Dendritic cell treated with granulocyte-macrophage colony-stimulating factor and Interleukin-4, amounts not matched to agents 40 ng/mL and 50 ng/mL, for 4 days (primary cell): ENCODE results near the gene WNT6.
A peak's percentile ranks its signal among the peaks of the same experiment; 100 is the strongest.

Source experiments
- H3K27ac Mint-ChIP-seq: one replicate; pipeline ENCODE4 v1.8.0; 2022; ENCODE audit warnings: mild to moderate bottlenecking, mixed read lengths
- H3K27me3 Mint-ChIP-seq: one replicate; pipeline ENCODE4 v1.8.0; 2022; ENCODE audit warnings: mild to moderate bottlenecking, mixed read lengths
- H3K36me3 Mint-ChIP-seq: one replicate; pipeline ENCODE4 v1.8.0; 2022; ENCODE audit warnings: low read depth, mixed read lengths
- H3K4me1 Mint-ChIP-seq: one replicate; pipeline ENCODE4 v1.8.0; 2022; ENCODE audit warnings: low read depth, mixed read lengths
- H3K4me3 Mint-ChIP-seq: one replicate; pipeline ENCODE4 v1.8.0; 2022; ENCODE audit warnings: mild to moderate bottlenecking, moderate library complexity, mixed read lengths
- H3K9me3 Mint-ChIP-seq: one replicate; pipeline ENCODE4 v1.8.0; 2022; ENCODE audit warnings: mixed read lengths
- intact Hi-C: fragments of 100-400 bp; cut with micrococcal nuclease; formaldehyde crosslinking; loops from one replicate; pipeline ENCODE4 v1.15.0; 2022

The WNT6 gene

DNA sequence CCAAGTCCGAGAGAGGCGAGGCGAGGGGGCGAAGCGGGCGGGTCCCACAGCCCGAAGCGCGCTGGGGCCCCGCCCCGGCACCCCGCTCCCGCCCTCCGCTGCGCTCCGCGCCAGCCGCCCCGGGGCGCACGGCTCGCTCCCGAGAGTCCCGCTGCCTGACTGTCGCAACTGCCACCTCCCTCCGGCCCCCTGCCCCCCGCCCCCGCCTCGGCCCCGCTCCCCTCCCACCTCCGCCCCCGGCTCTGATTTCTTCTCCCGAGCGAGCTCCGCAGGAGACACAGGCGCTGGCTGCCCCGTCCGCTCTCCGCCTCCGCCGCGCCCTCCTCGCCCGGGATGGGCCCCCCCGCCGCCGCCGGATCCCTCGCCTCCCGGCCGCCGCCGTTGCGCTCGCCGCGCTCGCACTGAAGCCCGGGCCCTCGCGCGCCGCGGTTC, at the start of gene WNT6:
Gene WNT6 (plus strand): TSS at position 250 of the 432 bp plus-strand sequence. CDS start 233 bp downstream, outside the sequence.
- Mint-ChIP-seq H3K36me3 (no peaks in the 10 kb centered on the region), H3K27me3 (peaks cover 92% of the 10 kb centered on the region), H3K27ac (no peak within 1 kb of the TSS), H3K4me1 (peaks cover 31% of the 10 kb centered on the region), H3K4me3 (peak within 1 kb of the TSS; percentile 57), H3K9me3 (no peaks in the 10 kb centered on the region)
- intact Hi-C loops = no loop called here

DNA sequence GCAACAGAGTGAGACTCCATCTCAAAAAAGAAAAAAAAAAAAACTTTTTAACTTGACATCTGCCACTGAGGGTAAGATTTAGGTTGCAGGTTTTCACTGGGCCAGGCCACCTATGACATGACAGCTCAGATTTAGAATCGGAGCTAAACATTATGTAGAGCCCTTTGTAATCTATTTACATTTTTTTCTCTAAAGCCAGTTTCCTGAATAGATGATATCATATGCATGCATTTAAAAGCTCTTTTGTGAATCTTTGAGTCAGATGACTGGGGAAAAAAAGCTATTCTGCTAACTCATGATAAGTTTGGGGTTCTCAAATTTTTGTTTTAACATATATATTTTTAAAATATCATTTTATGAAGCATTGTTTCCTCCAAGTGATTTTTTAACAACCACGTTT, 49.3 kb upstream of the WNT6 start:
- H3K4me1 Mint-ChIP-seq = peaks cover 35% of the 10 kb centered on the region
- no peak overlapping the region for H3K27ac Mint-ChIP-seq
- peaks cover 16% of the 10 kb centered on the region for H3K27me3 Mint-ChIP-seq
- peaks cover 3% of the 10 kb centered on the region for H3K9me3 Mint-ChIP-seq
- H3K4me3 Mint-ChIP-seq = no peak overlapping the region
- peaks cover 23% of the 10 kb centered on the region for H3K36me3 Mint-ChIP-seq
- intact Hi-C loops = no loop called here

DNA sequence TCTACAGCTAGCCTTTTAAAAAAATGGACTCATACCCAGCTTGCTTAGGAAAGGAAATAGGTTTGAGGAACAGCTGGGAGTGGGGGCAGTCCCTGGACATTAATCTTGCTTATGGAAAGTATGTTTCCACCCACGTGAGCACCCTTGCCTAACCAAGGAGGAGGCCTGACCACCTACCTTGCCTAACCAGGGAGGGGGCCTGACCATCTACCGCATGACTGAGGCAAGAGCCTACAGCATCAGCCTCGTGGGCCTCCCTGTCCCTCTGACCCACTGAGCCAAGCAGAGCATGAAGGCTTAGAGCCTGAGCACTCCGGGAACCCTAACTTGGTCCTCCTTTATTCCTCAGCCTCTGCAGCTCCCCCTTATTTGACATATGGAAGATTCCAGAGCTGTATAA, 48.2 kb upstream of the WNT6 start:
- no peak overlapping the region for H3K4me3 Mint-ChIP-seq
- no peak overlapping the region for H3K27ac Mint-ChIP-seq
- peaks cover 30% of the 10 kb centered on the region for H3K36me3 Mint-ChIP-seq
- peaks cover 27% of the 10 kb centered on the region for H3K4me1 Mint-ChIP-seq
- intact Hi-C loops = no loop called here
- no peaks in the 10 kb centered on the region for H3K9me3 Mint-ChIP-seq
- peaks cover 19% of the 10 kb centered on the region for H3K27me3 Mint-ChIP-seq

DNA sequence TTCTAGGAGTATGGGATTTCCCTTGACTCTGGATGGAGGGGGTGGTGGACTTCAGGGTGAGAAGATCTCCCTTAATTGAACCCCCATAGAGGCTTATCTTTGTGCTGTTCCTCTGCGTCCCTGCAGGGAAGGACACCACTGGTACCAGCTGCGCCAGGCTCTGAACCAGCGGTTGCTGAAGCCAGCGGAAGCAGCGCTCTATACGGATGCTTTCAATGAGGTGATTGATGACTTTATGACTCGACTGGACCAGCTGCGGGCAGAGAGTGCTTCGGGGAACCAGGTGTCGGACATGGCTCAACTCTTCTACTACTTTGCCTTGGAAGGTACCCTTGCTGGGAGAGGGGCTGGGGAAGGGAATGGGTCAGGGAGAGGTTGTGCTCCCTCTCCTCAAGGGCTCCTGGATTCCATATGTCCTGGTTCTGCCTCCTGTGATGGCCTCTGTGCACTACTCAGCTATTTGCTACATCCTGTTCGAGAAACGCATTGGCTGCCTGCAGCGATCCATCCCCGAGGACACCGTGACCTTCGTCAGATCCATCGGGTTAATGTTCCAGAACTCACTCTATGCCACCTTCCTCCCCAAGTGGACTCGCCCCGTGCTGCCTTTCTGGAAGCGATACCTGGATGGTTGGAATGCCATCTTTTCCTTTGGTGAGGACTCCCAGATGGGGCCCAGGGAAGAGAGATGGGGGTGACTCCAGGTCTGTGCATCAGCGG, 47.3 kb upstream of the WNT6 start:
- intact Hi-C loops = no loop called here
- no peak overlapping the region for H3K27ac Mint-ChIP-seq
- peaks cover 22% of the 10 kb centered on the region for H3K27me3 Mint-ChIP-seq
- peaks cover 35% of the 10 kb centered on the region for H3K36me3 Mint-ChIP-seq
- H3K4me1 Mint-ChIP-seq = peaks cover 32% of the 10 kb centered on the region
- no peak overlapping the region for H3K4me3 Mint-ChIP-seq
- no peaks in the 10 kb centered on the region for H3K9me3 Mint-ChIP-seq

DNA sequence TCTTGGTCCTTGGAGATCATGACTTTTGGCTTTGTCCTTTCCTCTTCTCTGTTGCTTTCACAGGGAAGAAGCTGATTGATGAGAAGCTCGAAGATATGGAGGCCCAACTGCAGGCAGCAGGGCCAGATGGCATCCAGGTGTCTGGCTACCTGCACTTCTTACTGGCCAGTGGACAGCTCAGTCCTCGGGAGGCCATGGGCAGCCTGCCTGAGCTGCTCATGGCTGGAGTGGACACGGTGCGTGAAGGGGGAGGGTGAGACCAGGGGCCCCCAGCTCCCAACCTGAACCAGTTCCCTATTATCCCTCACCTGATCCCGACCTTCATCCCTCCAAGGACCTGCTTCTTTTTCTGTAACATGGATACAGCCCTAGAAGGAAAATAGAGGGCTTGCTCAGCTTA, 46.7 kb upstream of the WNT6 start:
- H3K4me3 Mint-ChIP-seq = no peak overlapping the region
- H3K27me3 Mint-ChIP-seq = peaks cover 22% of the 10 kb centered on the region
- intact Hi-C loops = no loop called here
- H3K27ac Mint-ChIP-seq = no peak overlapping the region
- H3K9me3 Mint-ChIP-seq = no peaks in the 10 kb centered on the region
- peaks cover 40% of the 10 kb centered on the region for H3K36me3 Mint-ChIP-seq
- peaks cover 37% of the 10 kb centered on the region for H3K4me1 Mint-ChIP-seq

DNA sequence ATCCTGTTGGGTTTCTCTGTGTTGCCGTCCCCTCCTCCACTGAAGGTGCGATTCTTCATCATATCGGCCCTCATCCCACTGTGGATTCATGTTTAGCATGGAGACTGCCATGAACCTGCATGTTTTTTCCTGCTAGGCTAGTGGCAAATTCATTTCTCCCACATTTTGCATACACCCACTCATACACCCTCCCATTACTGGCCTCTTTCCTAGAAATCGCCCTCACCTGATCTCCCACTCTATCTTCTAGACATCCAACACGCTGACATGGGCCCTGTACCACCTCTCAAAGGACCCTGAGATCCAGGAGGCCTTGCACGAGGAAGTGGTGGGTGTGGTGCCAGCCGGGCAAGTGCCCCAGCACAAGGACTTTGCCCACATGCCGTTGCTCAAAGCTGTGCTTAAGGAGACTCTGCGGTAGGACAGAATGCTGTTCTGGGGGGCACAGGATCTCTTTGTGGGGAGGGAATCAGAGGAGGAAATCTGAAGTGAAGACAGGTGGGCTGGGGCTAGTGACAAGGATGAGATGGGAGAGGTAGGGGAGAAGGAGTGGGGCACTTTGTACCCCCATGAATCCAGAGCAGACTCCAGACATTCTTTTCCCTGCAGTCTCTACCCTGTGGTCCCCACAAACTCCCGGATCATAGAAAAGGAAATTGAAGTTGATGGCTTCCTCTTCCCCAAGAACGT, 45.7 kb upstream of the WNT6 start:
- peaks cover 44% of the 10 kb centered on the region for H3K4me1 Mint-ChIP-seq
- H3K27me3 Mint-ChIP-seq = peaks cover 22% of the 10 kb centered on the region
- intact Hi-C loops = no loop called here
- H3K9me3 Mint-ChIP-seq = no peaks in the 10 kb centered on the region
- peaks cover 42% of the 10 kb centered on the region for H3K36me3 Mint-ChIP-seq
- H3K4me3 Mint-ChIP-seq = no peak overlapping the region
- no peak overlapping the region for H3K27ac Mint-ChIP-seq

DNA sequence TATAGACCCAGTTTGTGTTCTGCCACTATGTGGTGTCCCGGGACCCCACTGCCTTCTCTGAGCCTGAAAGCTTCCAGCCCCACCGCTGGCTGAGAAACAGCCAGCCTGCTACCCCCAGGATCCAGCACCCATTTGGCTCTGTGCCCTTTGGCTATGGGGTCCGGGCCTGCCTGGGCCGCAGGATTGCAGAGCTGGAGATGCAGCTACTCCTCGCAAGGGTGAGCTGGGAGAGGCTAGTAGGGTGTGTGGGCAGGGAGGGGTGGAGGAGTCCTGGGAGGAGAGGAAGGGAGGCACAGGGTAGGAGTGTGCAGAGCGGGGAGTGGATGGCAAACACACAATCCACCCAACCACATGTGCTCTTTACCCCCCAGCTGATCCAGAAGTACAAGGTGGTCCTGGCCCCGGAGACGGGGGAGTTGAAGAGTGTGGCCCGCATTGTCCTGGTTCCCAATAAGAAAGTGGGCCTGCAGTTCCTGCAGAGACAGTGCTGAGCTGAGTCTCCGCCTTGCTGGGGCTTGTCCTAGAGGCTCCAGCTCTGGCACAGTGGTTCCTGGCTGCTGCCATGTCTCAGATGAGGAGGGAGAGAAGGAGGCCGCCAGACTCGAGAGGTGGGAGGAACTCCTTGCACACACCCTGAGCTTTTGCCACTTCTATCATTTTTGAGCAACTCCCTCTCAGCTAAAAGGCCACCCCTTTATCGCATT, 44.9 kb upstream of the WNT6 start:
- Mint-ChIP-seq H3K27me3 (peaks cover 22% of the 10 kb centered on the region), H3K36me3 (peaks cover 42% of the 10 kb centered on the region), H3K9me3 (no peaks in the 10 kb centered on the region), H3K27ac (no peak overlapping the region), H3K4me3 (no peak overlapping the region), H3K4me1 (peaks cover 51% of the 10 kb centered on the region)
- intact Hi-C loops = no loop called here

DNA sequence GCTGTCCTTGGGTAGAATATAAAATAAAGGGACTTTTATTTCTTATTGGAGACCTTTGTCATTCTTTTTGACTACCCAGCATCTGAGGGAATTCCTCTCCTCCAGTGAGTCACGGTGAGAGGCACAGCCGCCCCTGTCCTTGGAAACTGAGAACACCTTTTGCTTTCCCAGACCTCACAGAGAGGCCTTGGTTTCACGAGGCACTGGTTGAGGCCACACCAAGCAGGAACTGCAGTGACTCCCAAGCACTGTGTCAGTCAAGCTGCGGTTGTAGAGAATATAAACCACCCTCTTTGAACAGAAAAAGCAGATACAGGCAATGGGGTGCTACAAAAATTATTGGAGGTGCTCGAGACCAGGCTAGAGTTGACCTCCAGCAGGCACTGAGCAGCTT, 44.4 kb upstream of the WNT6 start:
- Mint-ChIP-seq H3K36me3 (peaks cover 42% of the 10 kb centered on the region), H3K4me1 (peaks cover 54% of the 10 kb centered on the region), H3K27me3 (peaks cover 22% of the 10 kb centered on the region), H3K27ac (no peak overlapping the region), H3K9me3 (no peaks in the 10 kb centered on the region), H3K4me3 (no peak overlapping the region)
- intact Hi-C loops = no loop called here

DNA sequence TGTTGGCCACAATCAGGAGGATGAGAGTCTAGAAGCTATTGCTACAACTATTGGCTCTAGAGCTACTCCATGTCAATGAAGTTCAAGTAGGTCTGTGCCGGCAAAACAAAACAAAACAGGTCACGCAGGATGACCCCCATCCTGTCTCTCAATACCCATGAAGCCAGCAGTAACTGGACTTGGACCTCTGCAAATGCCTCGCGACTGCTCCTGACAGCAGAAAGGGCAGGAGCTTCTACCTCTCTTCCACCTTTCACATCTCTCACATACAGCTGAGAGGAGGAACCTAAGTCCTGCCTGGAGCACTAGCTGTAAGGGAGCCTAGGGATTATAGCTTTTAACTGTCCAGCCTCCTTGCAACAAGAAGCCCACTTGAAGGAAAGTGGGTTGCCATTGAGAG, 44.0 kb upstream of the WNT6 start:
- Mint-ChIP-seq H3K27ac (no peak overlapping the region), H3K9me3 (no peaks in the 10 kb centered on the region), H3K4me3 (no peak overlapping the region), H3K4me1 (peaks cover 58% of the 10 kb centered on the region), H3K36me3 (peaks cover 42% of the 10 kb centered on the region), H3K27me3 (peaks cover 22% of the 10 kb centered on the region)
- intact Hi-C loops = no loop called here

DNA sequence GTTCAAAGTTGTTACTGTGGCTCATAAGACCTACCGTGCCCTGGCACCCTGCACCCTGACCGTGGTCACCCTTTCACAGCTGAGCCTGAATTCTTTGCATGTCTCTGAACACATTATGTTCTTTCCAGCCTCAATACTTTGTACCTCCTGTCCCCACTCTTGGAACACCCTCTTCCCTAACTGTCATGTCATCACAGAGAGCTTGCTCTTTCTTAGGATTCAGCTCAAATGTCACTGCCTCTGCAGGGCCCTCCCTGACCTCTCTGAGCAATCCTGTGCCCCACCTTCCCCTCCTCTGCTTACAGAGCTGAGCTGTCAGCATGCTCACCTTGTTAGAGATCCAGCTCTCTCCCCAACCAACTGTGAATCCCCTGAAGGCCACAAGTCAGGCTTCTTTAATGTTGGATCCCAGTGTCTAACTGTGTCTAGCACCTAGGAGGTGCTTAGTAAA, 43.0 kb upstream of the WNT6 start:
- Mint-ChIP-seq H3K36me3 (peaks cover 42% of the 10 kb centered on the region), H3K27ac (peak overlapping the region; percentile 4), H3K4me1 (peaks cover 61% of the 10 kb centered on the region), H3K4me3 (no peak overlapping the region), H3K27me3 (peaks cover 26% of the 10 kb centered on the region), H3K9me3 (no peaks in the 10 kb centered on the region)
- intact Hi-C loops = no loop called here

DNA sequence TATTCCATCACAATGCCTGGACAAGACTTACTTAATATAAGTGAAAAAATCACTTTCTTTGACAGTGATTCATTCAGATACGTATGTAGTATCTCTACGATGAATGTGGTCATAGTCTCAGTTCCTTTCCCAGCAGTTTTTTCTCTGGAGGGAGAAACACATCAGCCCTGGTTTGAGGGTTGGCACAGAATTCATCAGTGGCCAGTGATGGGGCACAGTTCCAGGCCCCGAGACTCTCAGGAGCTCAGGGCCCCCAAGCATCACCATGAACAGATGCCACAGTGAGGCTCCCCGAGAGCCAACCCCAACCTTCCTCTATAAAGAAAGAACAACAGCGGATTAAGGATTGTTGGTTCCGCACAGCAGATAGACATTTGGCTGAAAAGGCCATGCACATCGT, 40.5 kb upstream of the WNT6 start:
- Mint-ChIP-seq H3K27me3 (peaks cover 27% of the 10 kb centered on the region), H3K27ac (peak overlapping the region; percentile 34), H3K4me3 (no peak overlapping the region), H3K9me3 (no peaks in the 10 kb centered on the region), H3K36me3 (peaks cover 28% of the 10 kb centered on the region), H3K4me1 (peaks cover 64% of the 10 kb centered on the region)
- intact Hi-C loops = no loop called here

DNA sequence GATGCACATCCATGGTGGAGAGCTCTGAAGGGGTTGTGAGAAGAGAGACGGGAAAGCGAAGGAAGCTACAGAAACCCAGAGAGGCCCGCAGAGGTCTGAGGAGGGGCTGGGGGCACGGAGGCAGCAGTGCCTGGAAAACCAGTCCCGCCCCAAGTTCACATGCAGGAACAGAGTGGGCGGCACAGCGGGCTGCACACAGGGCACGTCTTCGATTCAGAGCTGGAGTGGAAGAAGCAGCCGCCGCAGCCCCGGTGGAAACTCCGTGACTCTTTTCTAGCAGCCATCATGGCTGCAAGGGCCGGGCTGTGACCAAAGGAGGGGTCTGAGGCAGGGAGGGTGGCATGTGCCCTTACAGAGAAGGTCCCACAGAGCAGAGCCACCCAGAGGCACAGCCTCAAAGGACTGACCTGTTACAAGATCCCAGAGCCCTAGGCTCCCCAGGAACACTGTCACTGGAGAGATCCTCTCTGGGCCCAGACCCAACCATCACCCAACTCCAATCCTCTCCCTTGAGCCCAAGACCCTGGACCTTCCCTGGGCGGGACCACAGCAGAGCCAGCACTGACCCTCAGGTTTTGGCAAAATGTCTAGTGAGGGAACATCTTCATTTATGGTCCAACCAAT, 38.7 kb upstream of the WNT6 start:
- Mint-ChIP-seq H3K36me3 (peaks cover 13% of the 10 kb centered on the region), H3K4me3 (no peak overlapping the region), H3K4me1 (peaks cover 60% of the 10 kb centered on the region), H3K27ac (peak overlapping the region; percentile 49), H3K9me3 (no peaks in the 10 kb centered on the region), H3K27me3 (peaks cover 19% of the 10 kb centered on the region)
- intact Hi-C loops = no loop called here

DNA sequence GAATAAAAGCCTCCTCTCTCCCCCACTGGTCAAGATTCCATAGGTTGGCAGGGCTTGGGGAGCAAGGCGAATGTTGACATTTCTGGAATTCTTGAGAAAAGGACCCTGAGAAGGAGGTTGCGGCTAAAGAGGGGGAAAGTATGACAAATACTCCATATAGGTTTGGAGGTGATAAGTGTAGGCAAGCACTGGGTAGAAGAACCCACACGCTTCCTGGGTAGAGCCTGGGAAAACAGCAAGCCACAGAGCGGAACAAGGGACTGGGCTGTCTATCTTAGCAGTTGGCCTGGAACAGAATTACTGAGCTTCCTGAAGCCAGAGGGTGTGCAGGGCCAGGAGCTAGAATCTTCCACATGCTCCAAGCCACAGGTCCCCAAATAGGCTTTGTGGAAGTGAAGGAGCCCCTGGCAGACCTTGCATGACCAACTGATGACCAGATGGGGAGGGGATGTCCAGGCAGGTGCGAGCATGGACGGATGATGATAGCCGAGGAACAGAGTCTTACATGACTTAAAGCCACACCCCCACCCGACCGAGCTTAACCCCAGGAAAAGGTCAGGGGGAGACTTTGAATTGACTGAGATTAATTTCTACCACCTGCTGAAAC, 37.9 kb upstream of the WNT6 start:
- intact Hi-C loops = no loop called here
- H3K9me3 Mint-ChIP-seq = no peaks in the 10 kb centered on the region
- peaks cover 61% of the 10 kb centered on the region for H3K4me1 Mint-ChIP-seq
- H3K36me3 Mint-ChIP-seq = peaks cover 9% of the 10 kb centered on the region
- H3K4me3 Mint-ChIP-seq = no peak overlapping the region
- peaks cover 17% of the 10 kb centered on the region for H3K27me3 Mint-ChIP-seq
- no peak overlapping the region for H3K27ac Mint-ChIP-seq
